IMR-90 (cell line): ENCODE measurements around the gene MICU1. TPM values are rescaled to one million over a fixed set of nuclear protein-coding genes. Genes with fewer than 3 reads are reported as not detected.

Experiments used
- ATAC-seq: fragments of 200-7000 bp; cut with Tn5 transposase; 2 replicates; pipeline ENCODE4 v1.9.1; 2020; ENCODE audit warnings: low read depth, mild to moderate bottlenecking, moderate library complexity
- BruUV-seq: library from RNA; stranded (reverse); fragments of 400-500 nt; replicated peaks from 2 replicates; lab custom pipeline; 2021; lab: Mats Ljungman, UMichigan
- CTCF ChIA-PET: fragments of 300-600 bp; formaldehyde crosslinking; extraction: SDS; loops from one replicate; lab custom pipeline; 2021; ENCODE audit warnings: antibody characterized with exemption; lab: Yijun Ruan, JAX
- POLR2A ChIA-PET: fragments of 300-600 bp; sonication (Branson Sonifier 250); formaldehyde crosslinking; loops from one replicate; lab custom pipeline; 2022; ENCODE audit warnings: antibody characterized with exemption; ENCODE audit not compliant: unreplicated experiment; lab: Charles Lee
- DNase-seq: peaks from one replicate; pipeline ENCODE4 v3.0.0; 2013
- H2AFZ ChIP-seq: replicated peaks from 2 replicates; pipeline ENCODE3; 2013; ENCODE audit warnings: low read length, mild to moderate bottlenecking; ENCODE audit not compliant: poor library complexity
- H2AK5ac ChIP-seq: 2 replicates; pipeline ENCODE4 v1.6.1; 2013; ENCODE audit warnings: low read depth, low read length, inconsistent platforms
- H2AK9ac ChIP-seq: replicated peaks from 2 replicates; pipeline ENCODE3; 2013; ENCODE audit warnings: mild to moderate bottlenecking, low read depth, low read length, moderate library complexity; ENCODE audit not compliant: poor library complexity
- H2BK120ac ChIP-seq: 2 replicates; pipeline ENCODE4 v1.6.1; 2013; ENCODE audit warnings: low read depth, low read length, inconsistent platforms
- H2BK15ac ChIP-seq: 3 replicates; pipeline ENCODE4 v1.6.1; 2013; ENCODE audit warnings: low read depth, low read length, inconsistent platforms
- H2BK20ac ChIP-seq: 2 replicates; pipeline ENCODE4 v1.6.1; 2013; ENCODE audit warnings: low read depth, mild to moderate bottlenecking, inconsistent platforms, low read length, moderate library complexity
- H2BK5ac ChIP-seq: 2 replicates; pipeline ENCODE4 v1.6.1; 2013; ENCODE audit warnings: mild to moderate bottlenecking, low read depth, low read length, inconsistent platforms; ENCODE audit not compliant: poor library complexity, severe bottlenecking
- H3K14ac ChIP-seq: replicated peaks from 2 replicates; pipeline ENCODE4 v1.6.1; 2013; ENCODE audit warnings: low read depth, low read length, inconsistent platforms
- H3K18ac ChIP-seq: 2 replicates; pipeline ENCODE4 v1.6.1; 2013; ENCODE audit warnings: low read depth, low read length, control low read depth
- H3K23ac ChIP-seq: 2 replicates; pipeline ENCODE4 v1.6.1; 2013; ENCODE audit warnings: low read depth, low read length, inconsistent platforms
- H3K27ac ChIP-seq: 2 replicates; pipeline ENCODE4 v1.5.1; 2013; ENCODE audit warnings: mild to moderate bottlenecking, control low read depth, low read length; ENCODE audit not compliant: insufficient read depth
- H3K27me3 ChIP-seq: 2 replicates; pipeline ENCODE4 v1.6.1; 2013; ENCODE audit warnings: low read length; ENCODE audit not compliant: control insufficient read depth, insufficient read depth
- H3K36me3 ChIP-seq: 2 replicates; pipeline ENCODE4 v1.6.1; 2013; ENCODE audit warnings: low read length, mixed read lengths; ENCODE audit not compliant: control insufficient read depth, insufficient read depth
- H3K4ac ChIP-seq: 2 replicates; pipeline ENCODE4 v1.6.1; 2013; ENCODE audit warnings: low read depth, low read length, inconsistent platforms
- H3K4me1 ChIP-seq: 2 replicates; pipeline ENCODE4 v1.6.1; 2013; ENCODE audit warnings: low read length, mixed read lengths; ENCODE audit not compliant: control insufficient read depth, insufficient read depth
- H3K4me2 ChIP-seq: 2 replicates; pipeline ENCODE4 v1.6.1; 2013; ENCODE audit warnings: low read depth, mild to moderate bottlenecking, control low read depth, low read length, moderate library complexity
- H3K4me3 ChIP-seq: 2 replicates; pipeline ENCODE4 v1.5.1; 2013; ENCODE audit warnings: low read depth, mild to moderate bottlenecking, control low read depth, low read length, moderate library complexity; ENCODE audit not compliant: insufficient read depth
- H3K56ac ChIP-seq: 2 replicates; pipeline ENCODE4 v1.6.1; 2013; ENCODE audit warnings: low read length, inconsistent platforms; ENCODE audit not compliant: insufficient read depth; ENCODE audit errors: extremely low read depth
- H3K79me1 ChIP-seq, 2 experiments: 2 replicates each; pipeline ENCODE4 v1.6.1; 2013; ENCODE audit warnings: low read length in 2 of 2, inconsistent platforms in 1 of 2, low read depth in 1 of 2
- H3K9ac ChIP-seq: 2 replicates; pipeline ENCODE4 v1.6.1; 2013; ENCODE audit warnings: low read depth, low read length, control low read depth
- H3K9me1 ChIP-seq: 2 replicates; pipeline ENCODE4 v1.6.1; 2013; ENCODE audit warnings: low read length, inconsistent platforms; ENCODE audit not compliant: insufficient read depth
- H3K9me3 ChIP-seq: 2 replicates; pipeline ENCODE4 v1.6.1; 2013; ENCODE audit warnings: low read length; ENCODE audit not compliant: control insufficient read depth, insufficient read depth
- H4K20me1 ChIP-seq: 2 replicates; pipeline ENCODE4 v1.6.1; 2013; ENCODE audit warnings: low read length, inconsistent platforms; ENCODE audit not compliant: insufficient read depth
- H4K5ac ChIP-seq: 2 replicates; pipeline ENCODE4 v1.6.1; 2013; ENCODE audit warnings: mild to moderate bottlenecking, low read depth, low read length, control low read depth
- H4K8ac ChIP-seq, 2 experiments: 2 replicates each; pipeline ENCODE4 v1.6.1; 2013; ENCODE audit warnings: low read depth in 2 of 2, low read length in 2 of 2, control low read depth in 1 of 2, inconsistent platforms in 1 of 2
- H4K91ac ChIP-seq: 2 replicates; pipeline ENCODE4 v1.6.1; 2013; ENCODE audit warnings: low read depth, low read length, inconsistent platforms; ENCODE audit not compliant: insufficient read depth
- CHD1 ChIP-seq: IDR thresholded peaks from 2 replicates; pipeline ENCODE4 v1.6.1; 2012; ENCODE audit warnings: low read depth, low read length, improper control_type of control experiment
- ELK1 ChIP-seq: fragments of 150-350 bp; IDR thresholded peaks from 2 replicates; pipeline ENCODE4 v1.6.1; 2016; ENCODE audit warnings: low read depth, mild to moderate bottlenecking, low read length, moderate library complexity, borderline replicate concordance
- FOS ChIP-seq: fragments of 150-350 bp; IDR thresholded peaks from 2 replicates; pipeline ENCODE4 v1.6.1; 2016; ENCODE audit warnings: low read depth, low read length
- MAZ ChIP-seq: IDR thresholded peaks from 2 replicates; pipeline ENCODE4 v1.6.1; 2012; ENCODE audit warnings: low read depth, mild to moderate bottlenecking, low read length, improper control_type of control experiment, moderate library complexity, borderline replicate concordance
- NFE2L2 ChIP-seq: fragments of 150-350 bp; IDR thresholded peaks from 2 replicates; pipeline ENCODE4 v1.6.1; 2016; ENCODE audit warnings: low read depth, mild to moderate bottlenecking, low read length
- RAD21 ChIP-seq: IDR thresholded peaks from 2 replicates; pipeline ENCODE4 v1.6.1; 2012; ENCODE audit warnings: low read length, improper control_type of control experiment
- SMC3 ChIP-seq: fragments of 150-350 bp; IDR thresholded peaks from 2 replicates; pipeline ENCODE4 v1.6.1; 2016; ENCODE audit warnings: low read depth, mild to moderate bottlenecking, antibody characterized with exemption, low read length, moderate library complexity
- USF2 ChIP-seq: fragments of 150-350 bp; IDR thresholded peaks from 2 replicates; pipeline ENCODE4 v1.6.1; 2017; ENCODE audit warnings: mild to moderate bottlenecking, antibody characterized with exemption, low read length, low read depth
- WGBS, 2 experiments: methylation state at CpG; one replicate each; pipeline versions ENCODE4 v1.1.5 to v1.1.7; 2013; ENCODE audit warnings: missing lambda C conversion rate in 2 of 2; ENCODE audit not compliant: insufficient read length in 1 of 2; ENCODE audit errors: extremely low coverage in 2 of 2; 5-methylcytosine and 5-hydroxymethylcytosine counted together
- dilution Hi-C: fragments of 300-500 bp; cut with HindIII; formaldehyde crosslinking; loops from one replicate; pipeline ENCODE4 v1.14.3; 2018; ENCODE audit warnings: low sequenced_read_pairs; ENCODE audit not compliant: unreplicated experiment
- in situ Hi-C: fragments of 300-500 bp; cut with MboI; formaldehyde crosslinking; loops from 3 replicates; pipeline ENCODE4 v1.14.3; 2019; ENCODE audit warnings: low sequenced_read_pairs, inconsistent platforms, mixed read lengths
- intact Hi-C: fragments of 100-400 bp; cut with micrococcal nuclease; formaldehyde crosslinking; loops from 2 replicates; pipeline ENCODE4 v1.10.0; 2022
- polyA plus RNA-seq, 3 experiments: library from polyadenylated mRNA; depleted of rRNA; stranded (reverse); fragments of >200 nt; gene quantifications; 2 replicates each; pipeline ENCODE4 v1.2.3, GENCODE V29; 2012; ENCODE audit warnings: low replicate concordance in 1 of 3
- total RNA-seq: library from RNA; depleted of rRNA; stranded (reverse); fragments of >200 nt; gene quantifications from 2 replicates; pipeline ENCODE4 v1.2.3, GENCODE V29; 2012

The MICU1 gene
- total and polyA plus RNA-seq, 2 of the 4 experiments (the other 2 are of a cell fraction) = 43.6 to 44.7 TPM

- Histone ChIP-seq H4K91ac (no peak overlapping the region), H2BK20ac (no peak overlapping the region), H3K18ac (no peak overlapping the region), H4K8ac (no peak overlapping the region), H2AFZ (no peak overlapping the region), H3K27ac (no peak overlapping the region), H3K23ac (no peak overlapping the region), H3K27me3 (no peaks in the 10 kb centered on the region), H3K79me1 (peaks cover 32 to 40% of the 10 kb centered on the region in 2 experiments), H2BK120ac (no peak overlapping the region), H4K5ac (no peak overlapping the region), H3K4me1 (peaks cover 4% of the 10 kb centered on the region; the same call in 1 of the 2 replicates), H3K4ac (no peak overlapping the region), H2BK15ac (no peak overlapping the region), H2BK5ac (no peak overlapping the region), H2AK5ac (no peak overlapping the region), H4K20me1 (peaks cover 3% of the 10 kb centered on the region; the same call in 1 of the 2 replicates), H3K9ac (no peak overlapping the region), H3K14ac (no peak overlapping the region), H3K9me3 (peaks cover 1% of the 10 kb centered on the region; the same call in 1 of the 2 replicates), H3K4me2 (no peak overlapping the region), H3K56ac (no peak overlapping the region), H3K9me1 (0 out of 2 replicates have a peak, but pooled peaks cover 2% of the 10 kb centered on the region), H3K4me3 (no peak overlapping the region), H2AK9ac (no peak overlapping the region), H3K36me3 (peaks cover 2% of the 10 kb centered on the region; the same call in 1 of the 2 replicates)
- ChIA-PET CTCF (interaction anchor here (0.6 kb wide), 2 partner anchors 79 to 100 kb away, joined by 3 to 4 read pairs; no protein-coding TSS in a partner anchor), POLR2A (interaction anchor here (0.7 kb wide), 2 partner anchors 9 to 440 kb away, joined by 6 to 8 read pairs; no protein-coding TSS in a partner anchor)
- no peak for TF ChIP-seq MAZ
- no peak for TF ChIP-seq NFE2L2
- no peak for TF ChIP-seq ELK1
- no peak for TF ChIP-seq CHD1
- no peak for TF ChIP-seq USF2
- no peak for TF ChIP-seq SMC3
- TF ChIP-seq RAD21 = no peak
- no peak for TF ChIP-seq FOS
- 100% methylated on average over 1 of the region's 3 CpGs; no CpG with 5 or more reads in 1 of the 2 experiments for WGBS, 2 experiments
- ATAC-seq (no peak), DNase-seq (no peak)
- no TSS peak for BruUV-seq
- in situ Hi-C loops = no loop called here
- dilution Hi-C loops = no loop called here
- intact Hi-C loops = no loop called here
These were observed 13.6 kb downstream of the MICU1 start for GRCh38 chr10:72612203-72612826.
